Liver (tissue), 3 donors: ENCODE results near the gene RAD9B.
A peak's percentile ranks its signal among the peaks of the same experiment; 100 is the strongest.

Source experiments
- GABPA ChIP-seq, 2 donors: IDR thresholded peaks in 1 of 2; conservative IDR thresholded peaks in 1 of 2; 2 replicates each; pipeline ENCODE4 v1.6.1; 2016; ENCODE audit warnings: antibody characterized with exemption in 2 of 2, mild to moderate bottlenecking in 1 of 2, moderate library complexity in 1 of 2
- HNF4A ChIP-seq, 2 donors: conservative IDR thresholded peaks; 2 replicates each; pipeline ENCODE4 v1.6.1; 2016; ENCODE audit warnings: antibody characterized with exemption in 2 of 2, mild to moderate bottlenecking in 2 of 2
- HNF4G ChIP-seq: IDR thresholded peaks from 2 replicates; pipeline ENCODE4 v1.6.1; 2016; ENCODE audit warnings: antibody characterized with exemption
- JUND ChIP-seq, 2 donors: IDR thresholded peaks; 2 replicates each; pipeline ENCODE4 v1.6.1; 2016; ENCODE audit warnings: antibody characterized with exemption in 2 of 2
- RAD21 ChIP-seq, 2 donors: IDR thresholded peaks; 2 replicates each; pipeline ENCODE4 v1.6.1; 2016; ENCODE audit warnings: antibody characterized with exemption in 2 of 2, mild to moderate bottlenecking in 2 of 2
- RXRA ChIP-seq, 2 donors: IDR thresholded peaks; 2 replicates each; pipeline ENCODE4 v1.6.1; 2017 to 2018; ENCODE audit warnings: antibody characterized with exemption in 2 of 2, mild to moderate bottlenecking in 1 of 2
- SP1 ChIP-seq: IDR thresholded peaks from 2 replicates; pipeline ENCODE4 v1.6.1; 2018; ENCODE audit warnings: antibody characterized with exemption, mild to moderate bottlenecking
- TAF1 ChIP-seq: conservative IDR thresholded peaks from 2 replicates; pipeline ENCODE4 v1.6.1; 2016; ENCODE audit warnings: antibody characterized with exemption, mild to moderate bottlenecking
- YY1 ChIP-seq: IDR thresholded peaks from 2 replicates; pipeline ENCODE4 v1.6.1; 2016; ENCODE audit warnings: antibody characterized with exemption, mild to moderate bottlenecking
- TF ChIP-seq, protein P1 (sequence below): fragments of 150-350 bp; IDR thresholded peaks from 2 replicates; pipeline ENCODE4 v1.5.1; 2017; ENCODE audit warnings: improper control_type of control experiment, low read depth, low read length; ENCODE audit not compliant: missing input control
- TF ChIP-seq, protein P2 (sequence below): IDR thresholded peaks from 2 replicates; pipeline ENCODE4 v1.6.1; 2016; ENCODE audit warnings: antibody characterized with exemption
- TF ChIP-seq, protein P3 (sequence below): IDR thresholded peaks from 2 replicates; pipeline ENCODE4 v1.6.1; 2016; ENCODE audit warnings: antibody characterized with exemption
- TF ChIP-seq, protein P4 (sequence below): IDR thresholded peaks from 2 replicates; pipeline ENCODE4 v1.6.1; 2016; ENCODE audit warnings: antibody characterized with exemption, mild to moderate bottlenecking
- TF ChIP-seq, protein P5 (sequence below): IDR thresholded peaks from 2 replicates; pipeline ENCODE4 v1.6.1; 2016; ENCODE audit warnings: antibody characterized with exemption
- donor health status: healthy.
- donor health status: healthy.

DNA sequence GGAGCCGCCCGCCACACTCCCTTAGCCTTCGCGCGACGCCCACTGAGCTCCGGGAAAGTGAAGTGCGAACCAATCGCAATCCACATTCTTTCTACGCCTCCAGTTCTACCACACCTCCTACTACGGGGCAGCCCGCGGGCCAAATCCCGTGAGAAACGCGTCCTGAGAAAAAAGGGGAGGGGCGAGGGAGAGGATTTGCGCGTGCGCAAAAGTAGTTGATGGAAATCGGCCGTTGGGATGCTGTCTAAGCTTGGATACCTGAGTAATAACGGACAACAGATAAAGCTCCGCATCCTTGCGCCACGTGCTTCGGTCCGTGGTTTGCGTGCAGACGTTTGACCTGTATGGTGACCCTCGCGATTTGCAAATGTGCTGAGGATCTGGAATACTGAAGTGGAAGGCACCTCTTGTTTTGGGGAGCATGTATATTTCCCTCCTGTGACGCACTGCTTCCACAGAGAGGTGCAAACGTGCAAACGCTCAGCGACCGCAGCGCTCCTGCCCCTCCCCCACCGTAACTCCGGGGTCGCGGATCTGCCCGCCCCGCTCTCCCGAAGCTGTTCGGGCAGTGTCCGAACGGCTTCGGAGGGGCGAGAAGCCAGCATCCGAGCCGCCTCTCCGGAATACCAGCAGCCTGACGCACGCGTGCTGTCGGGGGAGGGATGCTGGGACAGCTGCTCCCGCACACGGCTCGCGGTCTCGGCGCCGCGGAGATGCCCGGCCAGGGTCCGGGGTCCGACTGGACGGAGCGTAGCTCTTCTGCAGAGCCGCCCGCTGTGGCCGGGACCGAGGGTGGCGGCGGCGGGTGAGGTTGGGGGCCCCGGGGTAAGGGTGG lies 33.7 kb upstream of the RAD9B start, which contains the start of the genes FAM216A and GPN3:
- TF ChIP-seq, protein P1, sequence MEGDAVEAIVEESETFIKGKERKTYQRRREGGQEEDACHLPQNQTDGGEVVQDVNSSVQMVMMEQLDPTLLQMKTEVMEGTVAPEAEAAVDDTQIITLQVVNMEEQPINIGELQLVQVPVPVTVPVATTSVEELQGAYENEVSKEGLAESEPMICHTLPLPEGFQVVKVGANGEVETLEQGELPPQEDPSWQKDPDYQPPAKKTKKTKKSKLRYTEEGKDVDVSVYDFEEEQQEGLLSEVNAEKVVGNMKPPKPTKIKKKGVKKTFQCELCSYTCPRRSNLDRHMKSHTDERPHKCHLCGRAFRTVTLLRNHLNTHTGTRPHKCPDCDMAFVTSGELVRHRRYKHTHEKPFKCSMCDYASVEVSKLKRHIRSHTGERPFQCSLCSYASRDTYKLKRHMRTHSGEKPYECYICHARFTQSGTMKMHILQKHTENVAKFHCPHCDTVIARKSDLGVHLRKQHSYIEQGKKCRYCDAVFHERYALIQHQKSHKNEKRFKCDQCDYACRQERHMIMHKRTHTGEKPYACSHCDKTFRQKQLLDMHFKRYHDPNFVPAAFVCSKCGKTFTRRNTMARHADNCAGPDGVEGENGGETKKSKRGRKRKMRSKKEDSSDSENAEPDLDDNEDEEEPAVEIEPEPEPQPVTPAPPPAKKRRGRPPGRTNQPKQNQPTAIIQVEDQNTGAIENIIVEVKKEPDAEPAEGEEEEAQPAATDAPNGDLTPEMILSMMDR: no peak
- TF ChIP-seq, protein P2, sequence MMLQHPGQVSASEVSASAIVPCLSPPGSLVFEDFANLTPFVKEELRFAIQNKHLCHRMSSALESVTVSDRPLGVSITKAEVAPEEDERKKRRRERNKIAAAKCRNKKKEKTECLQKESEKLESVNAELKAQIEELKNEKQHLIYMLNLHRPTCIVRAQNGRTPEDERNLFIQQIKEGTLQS: peak; percentile 54
- TF ChIP-seq, protein P3, sequence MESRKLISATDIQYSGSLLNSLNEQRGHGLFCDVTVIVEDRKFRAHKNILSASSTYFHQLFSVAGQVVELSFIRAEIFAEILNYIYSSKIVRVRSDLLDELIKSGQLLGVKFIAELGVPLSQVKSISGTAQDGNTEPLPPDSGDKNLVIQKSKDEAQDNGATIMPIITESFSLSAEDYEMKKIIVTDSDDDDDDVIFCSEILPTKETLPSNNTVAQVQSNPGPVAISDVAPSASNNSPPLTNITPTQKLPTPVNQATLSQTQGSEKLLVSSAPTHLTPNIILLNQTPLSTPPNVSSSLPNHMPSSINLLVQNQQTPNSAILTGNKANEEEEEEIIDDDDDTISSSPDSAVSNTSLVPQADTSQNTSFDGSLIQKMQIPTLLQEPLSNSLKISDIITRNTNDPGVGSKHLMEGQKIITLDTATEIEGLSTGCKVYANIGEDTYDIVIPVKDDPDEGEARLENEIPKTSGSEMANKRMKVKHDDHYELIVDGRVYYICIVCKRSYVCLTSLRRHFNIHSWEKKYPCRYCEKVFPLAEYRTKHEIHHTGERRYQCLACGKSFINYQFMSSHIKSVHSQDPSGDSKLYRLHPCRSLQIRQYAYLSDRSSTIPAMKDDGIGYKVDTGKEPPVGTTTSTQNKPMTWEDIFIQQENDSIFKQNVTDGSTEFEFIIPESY: peak; percentile 98
- TF ChIP-seq, protein P4, sequence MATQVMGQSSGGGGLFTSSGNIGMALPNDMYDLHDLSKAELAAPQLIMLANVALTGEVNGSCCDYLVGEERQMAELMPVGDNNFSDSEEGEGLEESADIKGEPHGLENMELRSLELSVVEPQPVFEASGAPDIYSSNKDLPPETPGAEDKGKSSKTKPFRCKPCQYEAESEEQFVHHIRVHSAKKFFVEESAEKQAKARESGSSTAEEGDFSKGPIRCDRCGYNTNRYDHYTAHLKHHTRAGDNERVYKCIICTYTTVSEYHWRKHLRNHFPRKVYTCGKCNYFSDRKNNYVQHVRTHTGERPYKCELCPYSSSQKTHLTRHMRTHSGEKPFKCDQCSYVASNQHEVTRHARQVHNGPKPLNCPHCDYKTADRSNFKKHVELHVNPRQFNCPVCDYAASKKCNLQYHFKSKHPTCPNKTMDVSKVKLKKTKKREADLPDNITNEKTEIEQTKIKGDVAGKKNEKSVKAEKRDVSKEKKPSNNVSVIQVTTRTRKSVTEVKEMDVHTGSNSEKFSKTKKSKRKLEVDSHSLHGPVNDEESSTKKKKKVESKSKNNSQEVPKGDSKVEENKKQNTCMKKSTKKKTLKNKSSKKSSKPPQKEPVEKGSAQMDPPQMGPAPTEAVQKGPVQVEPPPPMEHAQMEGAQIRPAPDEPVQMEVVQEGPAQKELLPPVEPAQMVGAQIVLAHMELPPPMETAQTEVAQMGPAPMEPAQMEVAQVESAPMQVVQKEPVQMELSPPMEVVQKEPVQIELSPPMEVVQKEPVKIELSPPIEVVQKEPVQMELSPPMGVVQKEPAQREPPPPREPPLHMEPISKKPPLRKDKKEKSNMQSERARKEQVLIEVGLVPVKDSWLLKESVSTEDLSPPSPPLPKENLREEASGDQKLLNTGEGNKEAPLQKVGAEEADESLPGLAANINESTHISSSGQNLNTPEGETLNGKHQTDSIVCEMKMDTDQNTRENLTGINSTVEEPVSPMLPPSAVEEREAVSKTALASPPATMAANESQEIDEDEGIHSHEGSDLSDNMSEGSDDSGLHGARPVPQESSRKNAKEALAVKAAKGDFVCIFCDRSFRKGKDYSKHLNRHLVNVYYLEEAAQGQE: peak; percentile 80
- TF ChIP-seq YY1 (peak; percentile 95), GABPA (IDR thresholded peaks at IDR 0.05 in 1 of 2, conservative IDR thresholded peaks at IDR 0.05 in 1 of 2) (peak in 1 of 2 donors; percentile 83), SP1 (peak; percentile 90), JUND (IDR thresholded peaks at IDR 0.05) (peak in 1 of 2 donors; percentile 17), TAF1 (peak; percentile 91), RXRA (IDR thresholded peaks at IDR 0.05) (peak; percentile 67 to 69), RAD21 (IDR thresholded peaks at IDR 0.05) (peak; percentile 47 to 53), HNF4G (peak; percentile 36), HNF4A (conservative IDR thresholded peaks at IDR 0.05) (peak; percentile 24 to 43)
- TF ChIP-seq, protein P5, sequence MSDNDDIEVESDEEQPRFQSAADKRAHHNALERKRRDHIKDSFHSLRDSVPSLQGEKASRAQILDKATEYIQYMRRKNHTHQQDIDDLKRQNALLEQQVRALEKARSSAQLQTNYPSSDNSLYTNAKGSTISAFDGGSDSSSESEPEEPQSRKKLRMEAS: peak; percentile 97
